Chondrocyte (in vitro differentiated cells): ENCODE results near the gene POPDC3. TPM values are rescaled to one million over a fixed set of nuclear protein-coding genes. Genes with fewer than 3 reads are reported as not detected.
A peak's percentile ranks its signal among the peaks of the same experiment; 100 is the strongest.

Source experiments
- DNase-seq: peaks from one replicate; pipeline ENCODE4 v3.0.0; 2021; ENCODE audit warnings: mixed read lengths, low spot score
- H3K27ac Mint-ChIP-seq: one replicate; pipeline ENCODE4 v1.8.0; 2021; ENCODE audit warnings: mild to moderate bottlenecking, moderate library complexity, mixed read lengths; ENCODE audit not compliant: unreplicated experiment
- H3K27me3 Mint-ChIP-seq: 2 replicates; pipeline ENCODE4 v1.8.0; 2021; ENCODE audit warnings: low read depth, mixed read lengths
- H3K36me3 Mint-ChIP-seq: 2 replicates; pipeline ENCODE4 v1.8.0; 2021; ENCODE audit warnings: low read depth, mixed read lengths
- H3K4me1 Mint-ChIP-seq: 2 replicates; pipeline ENCODE4 v1.8.0; 2021; ENCODE audit warnings: low read depth, mild to moderate bottlenecking, mixed read lengths
- H3K4me3 Mint-ChIP-seq: one replicate; pipeline ENCODE4 v1.8.0; 2021; ENCODE audit warnings: mild to moderate bottlenecking, moderate library complexity, mixed read lengths; ENCODE audit not compliant: unreplicated experiment
- H3K9me3 Mint-ChIP-seq: 2 replicates; pipeline ENCODE4 v1.8.0; 2021; ENCODE audit warnings: low read depth, mixed read lengths
- CTCF ChIP-seq: fragments of 200-600 bp; sonication (generic); IDR thresholded peaks from 2 replicates; pipeline ENCODE4 v1.5.0; 2021; ENCODE audit warnings: antibody characterized with exemption, mild to moderate bottlenecking, moderate library complexity
- total RNA-seq: library from RNA; stranded (reverse); gene quantifications from 3 replicates; pipeline ENCODE4 v1.2.1, GENCODE V29; 2021

POPDC3 gene
- total RNA-seq, 1 donor from 2014 or later, result 2.6 TPM

- DNase-seq, result no peak
- Mint-ChIP-seq H3K27me3 (no peaks in the 10 kb centered on the region), H3K9me3 (no peaks in the 10 kb centered on the region), H3K4me3 (no peak overlapping the region), H3K27ac (no peak overlapping the region), H3K4me1 (peaks cover 5% of the 10 kb centered on the region), H3K36me3 (no peaks in the 10 kb centered on the region)
- TF ChIP-seq CTCF, result no peak
These were observed 18.4 kb downstream of the POPDC3 start for GRCh38 chr6:105161421-105161820.

- Mint-ChIP-seq H3K27me3 (no peaks in the 10 kb centered on the region), H3K4me1 (no peaks in the 10 kb centered on the region), H3K9me3 (peaks cover 2% of the 10 kb centered on the region), H3K4me3 (no peak overlapping the region), H3K27ac (no peak overlapping the region), H3K36me3 (no peaks in the 10 kb centered on the region)
- no peak for DNase-seq
- TF ChIP-seq CTCF, result no peak
These were observed 26.1 kb downstream of the POPDC3 start for GRCh38 chr6:105153676-105154075.

GRCh38 chr6:105152880-105153279 lies 26.9 kb downstream of the POPDC3 start:
- no peak for TF ChIP-seq CTCF

GRCh38 chr6:105151644-105152043 lies 28.2 kb downstream of the POPDC3 start:
- Mint-ChIP-seq H3K9me3 (peaks cover 2% of the 10 kb centered on the region), H3K4me1 (no peaks in the 10 kb centered on the region), H3K27ac (no peak overlapping the region), H3K36me3 (no peaks in the 10 kb centered on the region), H3K4me3 (no peak overlapping the region), H3K27me3 (no peaks in the 10 kb centered on the region)
- no peak for TF ChIP-seq CTCF
- no peak for DNase-seq

More at GRCh38 chr6:105152880-105153279, 26.9 kb downstream of the POPDC3 start:
- H3K4me3 Mint-ChIP-seq, result no peak overlapping the region
- no peak overlapping the region for H3K27ac Mint-ChIP-seq
- H3K36me3 Mint-ChIP-seq, result no peaks in the 10 kb centered on the region
- no peaks in the 10 kb centered on the region for H3K4me1 Mint-ChIP-seq
- H3K9me3 Mint-ChIP-seq, result peaks cover 2% of the 10 kb centered on the region
- DNase-seq, result no peak
- H3K27me3 Mint-ChIP-seq, result no peaks in the 10 kb centered on the region

- no peak for DNase-seq
- H3K4me3 Mint-ChIP-seq, result peak overlapping the region; percentile 78
- H3K4me1 Mint-ChIP-seq, result peaks cover 18% of the 10 kb centered on the region
- H3K27ac Mint-ChIP-seq, result no peak overlapping the region
- H3K36me3 Mint-ChIP-seq, result no peaks in the 10 kb centered on the region
- TF ChIP-seq CTCF, result no peak
- H3K9me3 Mint-ChIP-seq, result no peaks in the 10 kb centered on the region
- no peaks in the 10 kb centered on the region for H3K27me3 Mint-ChIP-seq
These were observed 41.7 kb downstream of the POPDC3 start for GRCh38 chr6:105138141-105138540.
